T1000 (cell line): ENCODE measurements around the gene EGFR.

ENCODE experiments used
- DNase-seq: peaks from one replicate; lab custom pipeline; 2025; ENCODE audit warnings: mixed read lengths; lab: John Stamatoyannopoulos, UW

EGFR gene

DNA sequence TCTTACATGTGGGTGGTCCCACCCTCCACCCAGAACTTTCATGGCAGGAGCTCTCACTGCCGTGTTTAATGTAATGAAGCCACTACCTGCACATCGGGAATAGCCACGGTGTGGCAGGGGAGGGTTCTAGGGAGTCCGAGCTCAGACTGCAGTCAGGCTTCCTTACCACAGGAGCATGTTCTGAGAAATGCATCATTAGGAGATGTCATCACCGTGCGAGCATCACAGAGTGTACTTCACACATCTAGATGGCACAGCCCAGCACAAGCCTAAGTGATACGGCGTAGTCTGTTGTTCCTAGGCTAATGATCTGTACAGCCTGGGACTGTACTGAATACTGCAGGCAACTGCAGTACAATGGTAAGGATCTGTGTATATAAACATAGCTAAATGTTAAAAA lies 193.4 kb downstream of the EGFR start:
- DNase-seq, result no peak

GRCh38 chr7:55212838-55213237 lies 194.0 kb downstream of the EGFR start:
- DNase-seq, result no peak

DNA sequence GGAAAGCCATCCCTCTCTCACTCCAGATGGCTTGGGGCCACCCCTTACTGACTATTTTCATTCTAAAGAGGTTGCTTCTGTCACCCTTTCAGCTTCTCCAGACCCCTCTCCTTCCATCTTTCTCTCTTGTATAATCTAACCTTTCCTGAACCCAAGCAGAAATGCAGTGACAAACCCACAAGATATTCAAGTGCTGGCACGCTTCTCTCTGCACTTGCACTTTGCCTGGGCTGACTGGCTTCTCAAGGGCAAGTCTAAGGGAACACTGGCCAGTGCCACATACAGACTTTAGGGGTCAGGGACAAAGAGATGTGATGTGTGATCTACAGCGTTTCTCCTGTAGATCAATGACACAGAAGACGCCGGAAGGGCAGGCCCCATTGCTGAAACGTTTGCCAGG lies 195.9 kb downstream of the EGFR start:
- DNase-seq, result no peak

DNA sequence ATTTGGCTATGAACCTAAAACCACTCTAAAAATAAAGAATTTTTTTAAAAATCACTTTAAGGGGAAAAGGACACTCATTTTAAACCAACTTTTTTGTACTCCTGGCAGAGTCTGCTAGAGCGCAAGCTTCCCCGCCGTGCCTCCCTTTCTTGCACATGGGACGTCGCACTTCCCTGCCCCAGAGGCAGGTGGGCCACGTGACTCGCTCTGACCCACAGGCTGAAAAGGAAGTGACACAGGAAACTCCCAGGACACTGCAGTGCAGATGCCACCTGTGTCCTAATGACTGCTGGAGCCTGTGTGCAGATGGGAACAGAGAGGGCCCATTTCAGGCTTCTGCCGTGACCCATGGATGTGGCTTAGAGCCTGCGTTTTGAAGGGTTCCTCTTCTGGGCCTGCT lies 204.2 kb downstream of the EGFR start:
- no peak for DNase-seq

GRCh38 chr7:55224111-55224510 lies 205.3 kb downstream of the EGFR start:
- DNase-seq, result no peak

GRCh38 chr7:55224810-55225209 lies 206.0 kb downstream of the EGFR start:
- no peak for DNase-seq

DNA sequence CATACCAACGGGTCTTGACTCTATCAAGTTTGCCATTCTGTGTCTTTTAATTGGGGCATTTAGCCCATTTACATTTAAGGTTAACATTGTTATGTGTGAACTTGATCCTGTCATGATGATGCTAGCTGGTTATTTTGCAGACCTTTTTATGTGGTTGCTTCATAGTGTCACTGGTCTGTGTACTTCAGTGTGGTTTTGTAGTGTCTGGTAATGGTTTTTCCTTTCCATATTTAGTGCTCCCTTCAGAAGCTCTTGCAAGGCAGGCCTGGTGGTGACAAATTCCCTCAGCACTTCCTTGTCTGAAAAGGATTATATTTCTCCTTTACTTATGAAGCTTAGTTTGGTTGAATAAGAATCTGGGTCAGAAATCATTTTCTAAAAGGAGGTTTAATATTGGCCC lies 211.2 kb downstream of the EGFR start:
- no peak for DNase-seq

DNA sequence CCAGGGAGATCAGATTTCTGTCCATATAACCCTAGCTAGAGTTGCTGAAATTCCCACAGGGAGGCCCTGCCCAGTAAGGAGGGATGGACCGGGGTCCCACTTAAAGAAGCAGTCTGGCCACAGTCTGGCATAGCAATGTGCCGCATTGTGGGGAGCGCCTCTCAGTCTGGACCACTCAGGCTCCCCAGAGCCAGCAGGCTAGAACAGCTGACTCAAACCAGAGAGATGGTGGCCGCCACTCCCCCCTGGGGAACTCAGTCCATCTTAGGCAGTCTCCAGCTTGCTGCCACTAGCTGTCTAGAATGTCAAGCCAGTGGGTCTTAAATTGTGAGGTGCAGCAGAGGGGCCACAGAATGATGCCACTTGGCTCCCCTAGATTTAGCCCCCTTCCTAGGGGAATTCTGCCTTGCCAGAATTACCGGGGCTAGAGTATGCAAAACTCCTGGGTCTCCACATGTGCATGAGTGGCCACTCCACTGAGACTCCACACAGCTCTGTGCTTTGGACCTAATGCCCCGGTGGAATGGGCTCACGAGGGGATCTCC lies 213.0 kb downstream of the EGFR start:
- no peak for DNase-seq

DNA sequence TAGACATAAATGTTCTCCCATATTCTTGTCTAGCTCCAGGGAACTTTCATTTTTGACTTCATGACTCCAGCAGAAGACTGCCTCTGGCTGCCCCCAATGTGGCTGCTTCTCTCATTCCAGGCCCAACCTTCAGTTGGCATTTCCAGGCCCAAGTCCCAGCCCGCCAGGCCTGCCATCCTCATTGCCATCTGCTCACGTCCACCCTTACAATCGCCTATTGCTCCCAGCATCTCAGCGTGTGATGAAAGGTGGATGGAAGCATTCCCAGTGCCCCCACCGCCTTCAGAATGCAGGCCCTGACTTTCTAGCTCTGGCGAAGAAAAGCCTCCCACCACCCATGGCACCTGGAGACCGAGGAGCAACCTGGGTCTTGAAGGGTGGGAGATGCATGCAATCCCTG lies 214.2 kb downstream of the EGFR start:
- DNase-seq, result no peak

- no peak for DNase-seq
Measured at GRCh38 chr7:55234408-55234807, 215.6 kb downstream of the EGFR start.

DNA sequence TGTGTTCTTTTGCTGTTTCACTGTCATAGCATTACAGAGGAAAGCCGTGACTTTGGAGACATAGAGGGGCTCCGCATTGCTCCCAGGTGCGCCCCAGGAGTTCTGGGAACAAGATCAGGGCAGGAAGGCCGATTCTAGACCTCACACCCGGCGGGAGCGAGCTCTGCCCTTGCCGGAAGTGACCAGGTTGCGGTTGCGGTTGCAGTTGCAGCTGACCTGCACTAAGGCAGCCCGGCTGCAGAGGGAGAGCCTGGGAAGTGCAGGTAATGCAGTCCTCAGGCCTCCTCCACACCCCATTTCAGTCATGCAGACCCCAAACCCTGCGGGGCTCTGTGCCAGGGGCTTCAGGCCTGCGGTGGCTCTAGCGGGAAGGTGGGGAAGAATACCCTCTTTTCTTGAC lies 216.3 kb downstream of the EGFR start:
- DNase-seq, result no peak

- DNase-seq, result no peak
Measured at GRCh38 chr7:55235801-55236200, 217.0 kb downstream of the EGFR start.

- no peak for DNase-seq
Measured at GRCh38 chr7:55236476-55236875, 217.7 kb downstream of the EGFR start.

GRCh38 chr7:55237156-55237893 lies 218.5 kb downstream of the EGFR start:
- no peak for DNase-seq

DNA sequence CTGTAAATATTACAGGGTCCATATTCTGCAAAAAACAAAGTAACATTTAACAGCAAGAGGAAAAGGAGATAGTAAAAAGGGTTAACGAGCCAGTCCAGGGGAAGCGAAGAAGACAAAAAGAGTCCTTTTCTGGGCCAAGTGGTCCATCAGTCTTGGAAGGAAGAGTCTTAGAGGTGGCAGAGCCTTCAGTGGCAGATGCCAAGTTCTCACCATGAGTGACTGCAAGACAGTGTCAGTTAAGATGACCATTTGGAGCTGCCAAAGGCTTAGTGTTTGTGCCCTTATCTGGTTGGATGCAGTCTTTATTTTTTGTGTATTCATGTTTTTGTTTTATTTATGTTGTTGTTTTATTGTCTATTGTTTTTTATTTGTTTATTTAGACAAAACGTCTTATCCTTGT lies 220.6 kb downstream of the EGFR start:
- DNase-seq, result no peak

GRCh38 chr7:55240418-55241142 lies 221.8 kb downstream of the EGFR start:
- no peak for DNase-seq

DNA sequence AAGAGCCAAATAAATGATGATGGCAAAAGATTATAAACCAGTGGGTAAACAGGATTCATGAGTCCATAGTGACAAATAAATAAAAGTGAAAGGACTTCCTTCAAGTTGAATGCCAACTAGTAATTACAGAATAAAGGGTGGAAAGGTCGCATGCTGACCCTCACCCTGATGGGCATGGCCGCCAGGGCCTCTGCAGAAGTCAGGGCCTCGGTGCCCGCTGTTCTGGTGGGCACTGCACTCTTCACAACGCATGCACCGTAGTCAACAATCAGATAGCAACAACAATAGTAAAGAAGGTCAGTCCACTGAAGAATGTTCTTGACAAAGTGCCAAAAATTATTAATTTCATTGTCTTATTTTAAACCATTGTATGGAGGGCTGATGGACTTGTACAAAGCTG lies 223.1 kb downstream of the EGFR start:
- DNase-seq, result no peak

DNA sequence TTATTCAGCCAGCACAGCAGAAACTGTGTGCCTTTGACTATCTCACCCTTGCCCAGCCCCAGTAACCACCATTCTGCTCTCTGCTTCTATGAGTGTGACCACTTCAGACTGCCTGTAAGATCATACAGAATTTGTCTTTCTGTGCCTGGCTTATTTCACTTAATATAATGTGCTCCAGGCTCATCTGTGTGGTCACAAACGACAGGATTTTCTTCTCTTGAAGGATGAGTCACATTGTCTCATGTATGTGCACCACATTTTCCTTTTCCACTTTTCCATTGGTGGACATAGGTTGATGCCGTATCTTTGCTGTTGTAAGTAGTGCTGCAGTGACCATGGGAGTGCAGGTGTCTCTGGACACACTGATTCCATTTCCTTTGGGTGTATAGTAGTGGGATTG lies 223.8 kb downstream of the EGFR start:
- no peak for DNase-seq

GRCh38 chr7:55244006-55244745 lies 225.4 kb downstream of the EGFR start:
- DNase-seq, result no peak

DNA sequence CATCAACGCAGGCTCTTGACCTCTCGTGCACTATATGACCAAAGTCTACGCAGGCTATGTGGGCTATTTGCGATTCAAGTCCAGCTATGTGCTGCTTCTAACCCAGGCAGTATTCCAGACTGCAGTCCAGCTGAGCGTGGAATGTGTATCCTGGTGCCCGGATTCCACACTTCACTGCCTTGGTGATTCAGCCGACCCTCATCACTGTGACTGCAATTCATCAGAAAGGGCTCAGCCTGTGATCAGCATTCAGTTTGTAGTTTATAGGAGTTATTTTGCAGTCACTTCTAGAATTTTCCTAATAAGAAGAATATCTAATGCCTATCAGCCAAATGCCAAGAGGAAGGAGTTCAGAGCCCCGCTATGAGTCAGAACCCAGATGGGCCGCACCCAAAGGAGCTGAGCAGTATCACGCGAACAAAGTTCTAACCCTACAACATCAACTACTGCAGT lies 226.5 kb downstream of the EGFR start:
- DNase-seq, result peak; percentile 43

DNA sequence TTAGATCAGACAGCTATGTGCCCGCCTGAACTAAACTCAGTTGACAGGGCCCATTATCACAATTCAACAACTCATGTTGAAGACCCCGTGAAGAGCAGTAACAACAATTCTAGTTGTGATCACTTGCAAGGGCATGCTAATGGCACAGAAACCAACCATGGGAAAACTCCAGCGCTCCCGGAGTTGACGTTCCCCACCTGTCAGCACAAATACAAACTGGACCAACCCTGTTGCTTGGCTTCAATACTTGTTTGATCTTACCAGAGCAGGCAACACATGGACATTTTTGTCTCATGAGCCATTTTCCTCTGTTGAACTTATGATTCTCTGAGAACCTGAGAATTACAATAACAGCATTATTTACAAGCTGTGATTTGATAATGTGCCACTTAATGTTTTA lies 227.4 kb downstream of the EGFR start:
- no peak for DNase-seq

GRCh38 chr7:55247428-55247827 lies 228.6 kb downstream of the EGFR start:
- DNase-seq, result no peak

GRCh38 chr7:55248526-55248925 lies 229.7 kb downstream of the EGFR start:
- no peak for DNase-seq
